Posterior cingulate gyrus (tissue), 11 donors: Measurements from ENCODE around the gene CACNG8.
"Not testable (repeated sequence)": the region's sequence is repeated elsewhere in the genome, so short reads cannot be mapped to it uniquely, and the experiment has no call there.

Experiments
- DNase-seq, 10 donors: peaks; one replicate each; pipeline versions ENCODE4 v3.0.0 to v3.0.0-alpha.2; 2020 to 2021; ENCODE audit warnings: mixed read lengths in 3 of 10
- intact Hi-C: fragments of 100-400 bp; cut with DNase I; formaldehyde crosslinking; loops from one replicate; pipeline ENCODE4 v1.15.1; 2023

CACNG8 gene

GRCh38 chr19:54024660-54025059 is 61.9 kb downstream of the CACNG8 start:
- intact Hi-C loops, result loop anchor here (1.0 kb wide), 2 partner anchors 118 to 182 kb away; no protein-coding TSS in a partner anchor
- DNase-seq, result peak in 1 of 10 donors; percentile 32

- DNase-seq, result peak in 2 of 10 donors; percentile 10 to 35
- intact Hi-C loops, result no loop called here
Measured at GRCh38 chr19:54026656-54027055, 63.9 kb downstream of the CACNG8 start.

DNA sequence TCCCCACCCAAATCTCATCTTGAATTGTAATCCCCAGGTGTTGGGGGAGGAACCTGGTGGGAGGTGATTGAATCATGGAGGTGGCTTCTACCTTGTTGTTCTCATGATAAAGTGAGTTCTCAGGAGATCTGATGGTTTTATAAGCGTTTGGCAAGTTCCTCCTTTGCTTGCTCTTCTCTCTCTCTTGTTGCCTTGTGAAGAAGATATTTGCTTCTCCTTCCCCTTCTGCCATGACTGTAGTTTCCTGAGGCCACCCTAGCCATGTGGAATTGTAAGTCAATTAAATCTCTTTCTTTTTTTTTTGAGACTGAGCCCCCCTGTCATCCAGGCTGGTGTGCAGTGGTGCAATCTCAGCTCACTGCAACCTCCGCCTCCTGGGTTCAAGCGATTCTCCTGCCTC is 66.6 kb downstream of the CACNG8 start:
- DNase-seq, result peak in 1 of 10 donors; percentile 2
- intact Hi-C loops, result no loop called here

- intact Hi-C loops, result loop anchor here (5.0 kb wide), 1 partner anchor 238 kb away; no protein-coding TSS in a partner anchor
- peak in 6 of 10 donors; percentile 52 to 92 (median 68) for DNase-seq
Measured at GRCh38 chr19:54029930-54030490, 67.3 kb downstream of the CACNG8 start.

GRCh38 chr19:54030895-54031586 is 68.3 kb downstream of the CACNG8 start:
- intact Hi-C loops, result loop anchor here (5.0 kb wide), 1 partner anchor 239 kb away; no protein-coding TSS in a partner anchor
- DNase-seq, result peak in 1 of 10 donors; percentile 18

GRCh38 chr19:54035215-54036178 is 72.8 kb downstream of the CACNG8 start:
- peak in 5 of 10 donors; percentile 27 to 84 (median 51) for DNase-seq
- intact Hi-C loops, result no loop called here

DNA sequence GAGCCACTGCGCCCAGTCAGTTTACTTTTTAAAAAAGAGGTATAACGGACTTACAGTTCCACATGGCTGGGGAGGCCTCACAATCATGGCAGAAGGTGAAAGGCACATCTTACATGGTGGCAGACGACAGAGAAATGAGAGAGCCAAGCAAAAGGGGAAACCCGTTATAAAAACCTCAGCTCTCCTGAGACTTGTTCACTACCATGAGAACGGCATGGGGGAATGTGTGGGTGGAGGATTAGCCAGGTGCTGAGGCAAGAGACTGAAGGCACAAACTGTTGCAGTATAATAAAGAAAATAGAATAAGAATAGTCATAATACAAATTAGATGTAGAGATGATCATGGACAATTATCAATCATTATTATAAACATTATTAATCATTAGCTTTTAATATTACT is 73.8 kb downstream of the CACNG8 start:
- not testable (repeated sequence) for DNase-seq

More for the DNA sequence above, 73.8 kb downstream of the CACNG8 start:
- intact Hi-C loops, result not testable (repeated sequence)
